ENCODE results near the gene KIAA0319L. TPM values are rescaled to one million over a fixed set of nuclear protein-coding genes. Genes with fewer than 3 reads are reported as not detected.
"Not testable (repeated sequence)": the region's sequence is repeated elsewhere in the genome, so short reads cannot be mapped to it uniquely, and the experiment has no call there.

KIAA0319L gene
- total RNA-seq, 2 donors from 2014 or later = 74.0 to 84.4 TPM

GRCh38 chr1:35509558-35509957, 47.6 kb downstream of the KIAA0319L start:
- intact Hi-C loops (cut with DNase I, micrococcal nuclease) = no loop called here
- DNase-seq (no peak), ATAC-seq (no peak)

DNA sequence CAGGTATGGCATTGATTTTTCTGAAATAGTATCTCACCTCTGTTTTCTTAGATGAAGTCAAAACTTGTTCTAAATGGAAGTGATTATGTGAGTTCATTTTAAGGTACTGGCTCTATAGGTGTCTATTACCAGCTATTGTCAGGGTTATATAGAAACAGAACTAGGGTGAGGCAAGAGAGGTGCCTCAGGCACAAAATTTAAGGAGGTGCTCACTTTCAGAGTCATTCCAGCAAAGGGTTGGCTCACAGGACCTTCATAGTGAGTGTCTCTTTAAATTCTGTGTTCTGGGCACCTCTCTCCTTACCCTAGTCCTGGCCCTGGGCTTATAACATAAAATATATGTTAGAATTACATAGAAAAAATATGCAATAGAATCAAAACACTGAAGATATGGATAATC, 49.3 kb downstream of the KIAA0319L start:
- no peak for ATAC-seq
- DNase-seq = no peak

GRCh38 chr1:35506960-35507912, 50.0 kb downstream of the KIAA0319L start:
- intact Hi-C loops (cut with DNase I, micrococcal nuclease) = no loop called here
- no peak for ATAC-seq
- DNase-seq = no peak

More for the DNA sequence above, 49.3 kb downstream of the KIAA0319L start:
- intact Hi-C loops (cut with DNase I, micrococcal nuclease) = no loop called here

GRCh38 chr1:35505911-35506798, 51.0 kb downstream of the KIAA0319L start:
- DNase-seq (no peak), ATAC-seq (peak; percentile 69)
- intact Hi-C loops (cut with DNase I, micrococcal nuclease) = no loop called here

DNA sequence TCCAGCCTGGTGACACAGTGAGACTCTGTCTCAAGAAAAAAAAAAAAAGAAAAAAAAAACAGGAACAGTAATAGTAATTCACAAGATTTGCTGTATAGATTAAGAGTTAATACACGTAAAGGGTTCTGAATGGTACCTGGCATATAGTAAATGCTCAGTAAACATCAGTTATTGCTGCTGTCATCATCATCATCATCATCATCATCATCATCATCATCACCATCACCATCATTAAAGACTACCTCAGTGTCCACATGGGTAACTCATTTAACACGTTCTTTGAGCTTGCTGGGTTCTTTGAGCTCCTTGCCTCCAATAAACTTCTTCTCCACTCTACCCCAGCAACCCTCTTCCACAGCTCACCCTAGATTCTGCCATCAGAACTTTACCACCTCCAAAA, 55.0 kb downstream of the KIAA0319L start:
- intact Hi-C loops (cut with DNase I, micrococcal nuclease) = no loop called here
- DNase-seq (no peak), ATAC-seq (no peak)

DNA sequence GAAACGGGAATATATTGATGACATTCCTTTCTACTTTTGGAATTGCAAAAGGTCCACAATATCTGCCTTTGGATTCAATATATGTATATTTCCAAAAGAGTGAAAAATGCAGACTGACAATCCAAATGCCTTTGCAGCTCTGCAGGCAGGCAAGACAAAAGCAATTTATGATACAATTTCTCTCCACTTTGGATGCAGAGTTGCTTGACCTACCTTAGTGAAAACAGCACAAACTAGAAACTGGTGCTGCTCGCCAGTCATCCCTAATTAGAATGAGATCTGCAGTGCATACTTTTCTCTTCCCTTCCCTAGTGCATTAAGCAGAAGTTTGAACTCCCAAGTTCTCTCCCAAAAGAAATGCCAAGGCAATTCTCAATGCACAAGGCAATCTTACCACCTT, 56.8 kb downstream of the KIAA0319L start:
- no peak for DNase-seq
- intact Hi-C loops (cut with DNase I, micrococcal nuclease) = no loop called here
- ATAC-seq = no peak

GRCh38 chr1:35499652-35500176, 57.5 kb downstream of the KIAA0319L start:
- no peak for DNase-seq
- ATAC-seq = no peak

GRCh38 chr1:35499231-35499630, 58.0 kb downstream of the KIAA0319L start:
- intact Hi-C loops (cut with DNase I, micrococcal nuclease) = no loop called here
- DNase-seq = no peak
- no peak for ATAC-seq

More at GRCh38 chr1:35499652-35500176, 57.5 kb downstream of the KIAA0319L start:
- intact Hi-C loops (cut with DNase I, micrococcal nuclease) = no loop called here

- intact Hi-C loops (cut with DNase I, micrococcal nuclease) = no loop called here
- DNase-seq (no peak), ATAC-seq (peak; percentile 52)
Observed at GRCh38 chr1:35497571-35497970, 59.6 kb downstream of the KIAA0319L start.

- DNase-seq (no peak), ATAC-seq (no peak)
- intact Hi-C loops (cut with DNase I, micrococcal nuclease) = no loop called here
Observed at GRCh38 chr1:35490250-35490649, 67.0 kb downstream of the KIAA0319L start.

- intact Hi-C loops (cut with DNase I, micrococcal nuclease) = no loop called here
- ATAC-seq (no peak), DNase-seq (no peak)
Observed at GRCh38 chr1:35488336-35488735, 68.9 kb downstream of the KIAA0319L start.

DNA sequence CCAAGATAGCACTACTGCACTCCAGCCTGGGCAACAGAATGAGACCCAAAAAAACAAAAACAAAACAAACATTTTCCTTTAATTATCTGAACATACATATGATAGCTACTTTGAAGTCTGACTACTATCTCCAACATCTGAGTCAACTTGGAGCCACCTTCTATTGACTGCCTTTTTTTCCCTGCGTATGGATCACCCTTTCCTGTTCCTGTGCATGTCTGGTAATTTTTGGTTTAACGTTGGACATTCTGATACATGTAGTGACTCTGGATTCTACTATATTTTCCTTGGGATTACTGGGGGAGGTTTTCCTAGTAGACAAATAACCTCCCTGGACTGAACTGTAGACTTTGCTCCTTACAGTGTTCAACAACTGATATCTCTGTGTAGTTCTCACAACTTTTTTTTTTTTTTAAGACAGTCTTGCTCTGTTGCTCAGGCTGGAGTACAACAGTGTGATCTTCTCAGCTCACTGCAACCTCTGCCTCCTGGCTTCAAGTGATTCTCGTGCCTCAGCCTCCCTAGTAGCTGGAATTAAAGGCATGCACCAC, 70.3 kb downstream of the KIAA0319L start:
- ATAC-seq (peak; percentile 92), DNase-seq (no peak)
- intact Hi-C loops (cut with DNase I, micrococcal nuclease) = no loop called here

DNA sequence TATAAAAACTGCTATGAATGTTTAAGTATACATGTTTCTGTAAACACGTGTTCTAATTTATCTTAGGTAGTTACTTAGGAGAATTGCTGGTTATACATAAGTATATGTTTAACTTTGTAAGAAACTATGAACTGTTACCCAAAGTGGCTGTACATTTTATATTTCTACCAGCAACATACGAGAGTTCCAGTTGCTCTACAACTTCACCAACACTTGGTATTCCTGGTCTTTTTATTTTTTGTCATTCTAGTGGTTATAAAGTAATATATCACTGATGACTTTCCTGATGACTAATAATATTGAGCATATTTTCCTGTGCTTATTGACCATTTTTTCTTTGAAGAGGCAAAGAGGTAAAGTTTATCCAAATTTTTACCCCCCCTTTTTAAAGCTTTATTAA, 76.0 kb downstream of the KIAA0319L start:
- ATAC-seq (no peak), DNase-seq (no peak)
- intact Hi-C loops (cut with DNase I, micrococcal nuclease) = no loop called here

GRCh38 chr1:35477870-35478269, 79.3 kb downstream of the KIAA0319L start:
- ATAC-seq (no peak), DNase-seq (no peak)
- intact Hi-C loops (cut with DNase I, micrococcal nuclease) = no loop called here

DNA sequence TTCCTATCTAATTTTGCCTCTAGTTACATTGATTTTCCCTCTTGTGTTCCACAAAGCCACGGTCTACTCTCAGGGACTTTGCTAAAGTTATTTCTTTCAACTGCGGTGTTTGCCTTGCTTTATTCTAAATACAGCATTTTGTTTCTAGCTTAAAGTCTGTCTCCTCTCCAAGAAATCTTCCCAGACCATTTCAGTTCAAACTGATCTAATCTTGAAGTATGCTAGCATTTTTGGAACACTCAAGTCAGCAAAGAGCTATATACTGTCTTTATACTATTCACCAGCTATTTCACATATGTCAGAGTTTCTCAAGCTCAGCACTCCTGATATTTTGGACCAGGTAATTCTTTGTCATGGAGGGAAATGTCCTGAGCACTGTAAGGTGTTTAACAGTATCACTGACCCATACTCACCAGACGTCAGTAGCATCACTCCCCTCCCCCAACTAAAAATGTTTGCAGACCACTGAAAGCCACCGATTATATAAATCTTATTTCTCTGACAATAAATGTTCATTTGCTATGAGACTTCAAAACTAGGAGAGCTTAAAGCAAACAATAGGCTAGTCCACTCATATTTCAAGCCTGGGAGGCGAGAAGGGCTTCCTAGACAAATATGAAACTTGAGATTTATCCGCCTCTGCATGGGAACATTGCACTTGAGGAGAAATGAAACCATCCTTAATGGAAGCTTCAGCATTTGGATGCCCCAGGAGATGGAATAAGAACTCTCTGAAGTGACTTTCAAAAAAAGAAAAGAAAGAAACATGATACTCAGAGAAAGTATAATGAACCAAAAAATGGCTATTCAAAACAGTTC, 81.1 kb downstream of the KIAA0319L start:
- DNase-seq (no peak), ATAC-seq (no peak)
- intact Hi-C loops (cut with DNase I, micrococcal nuclease) = no loop called here

GRCh38 chr1:35475356-35475755, 81.8 kb downstream of the KIAA0319L start:
- ATAC-seq = no peak
- no peak for DNase-seq
- intact Hi-C loops (cut with DNase I, micrococcal nuclease) = no loop called here

- DNase-seq; ATAC-seq; intact Hi-C loops (cut with DNase I, micrococcal nuclease): not testable (repeated sequence)
Observed at GRCh38 chr1:35473216-35473615, 84.0 kb downstream of the KIAA0319L start.

GRCh38 chr1:35470977-35471613, 86.1 kb downstream of the KIAA0319L start:
- intact Hi-C loops (cut with DNase I, micrococcal nuclease) = no loop called here
- no peak for DNase-seq
- ATAC-seq = no peak
